ENCODE results near the gene SLC8A2.

The SLC8A2 gene

DNA sequence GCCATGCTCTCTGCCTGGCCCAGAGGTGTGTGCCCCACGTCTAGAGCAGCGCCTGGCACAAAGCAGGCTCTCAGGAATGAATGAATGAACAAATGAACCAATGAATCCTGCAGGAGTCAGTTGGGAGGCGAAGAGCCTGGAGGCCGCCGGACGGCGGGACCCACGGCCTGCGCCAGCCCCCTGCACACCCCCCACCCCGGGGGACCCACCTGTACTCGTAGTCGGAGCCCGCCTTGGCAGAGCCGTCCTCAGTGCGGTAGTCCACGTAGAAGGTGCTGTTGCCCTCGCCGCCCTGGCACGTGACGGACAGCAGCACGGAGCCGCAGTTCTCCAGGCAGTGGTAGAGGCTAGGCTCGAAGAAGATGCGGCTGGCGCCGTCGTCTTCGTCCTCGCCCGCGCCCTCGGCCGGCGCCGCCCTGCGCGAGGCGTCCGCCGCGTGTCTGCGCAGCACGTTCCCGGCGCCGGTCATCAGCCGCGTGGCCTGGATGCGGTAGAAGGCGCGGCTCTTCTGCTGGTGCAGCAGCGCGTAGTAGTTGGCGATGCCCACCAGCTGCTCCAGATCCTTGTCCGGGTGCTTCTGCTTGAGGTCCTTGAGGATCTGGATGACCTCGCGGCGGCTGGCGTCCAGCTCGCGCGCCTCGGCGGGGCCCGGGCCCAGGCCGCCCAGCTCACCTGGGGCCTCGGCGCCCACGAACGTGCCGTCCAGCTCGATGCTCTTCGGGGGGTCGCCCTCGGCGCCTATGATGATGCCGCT lies 14.8 kb downstream of the SLC8A2 start:
- DNase-seq: no peak

DNA sequence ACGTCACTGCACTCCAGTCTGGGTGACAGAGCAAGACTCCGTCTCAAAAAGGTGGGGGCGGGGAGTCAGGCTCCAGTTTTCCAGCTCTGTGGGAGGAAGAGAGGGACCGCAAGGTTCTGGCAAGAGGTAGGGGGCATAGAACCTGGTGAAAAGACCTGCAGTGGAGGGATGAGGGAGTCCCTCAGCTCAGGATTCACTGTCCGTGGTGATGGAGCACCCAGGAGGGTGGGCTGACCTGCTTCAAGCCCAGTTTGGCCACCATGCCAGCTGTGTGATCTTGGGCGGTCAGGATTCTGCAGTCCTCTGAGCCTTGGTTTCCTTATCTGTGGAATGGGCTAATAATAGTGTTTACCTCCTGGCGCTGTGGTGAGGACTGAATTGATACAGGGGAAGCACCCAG lies 21.2 kb downstream of the SLC8A2 start:
- no peak for DNase-seq

DNA sequence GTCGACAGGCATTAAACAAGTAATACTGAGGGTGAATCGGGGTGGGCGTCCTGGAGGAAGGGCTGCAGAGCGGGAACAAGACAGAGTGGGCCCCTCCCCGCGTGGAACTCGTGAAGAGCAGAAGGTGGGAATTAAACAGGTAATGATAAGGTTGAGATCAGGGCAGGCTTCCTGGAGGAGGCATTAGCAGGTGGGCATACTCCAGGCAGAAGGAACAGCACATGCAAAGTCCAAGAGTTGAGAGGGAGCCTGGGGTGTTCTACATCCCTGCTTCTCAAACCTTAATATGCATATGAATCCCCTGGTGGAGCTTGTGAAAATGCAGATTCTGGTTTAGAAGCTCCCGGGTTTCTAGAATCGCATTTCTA lies 23.3 kb downstream of the SLC8A2 start:
- DNase-seq: no peak

DNA sequence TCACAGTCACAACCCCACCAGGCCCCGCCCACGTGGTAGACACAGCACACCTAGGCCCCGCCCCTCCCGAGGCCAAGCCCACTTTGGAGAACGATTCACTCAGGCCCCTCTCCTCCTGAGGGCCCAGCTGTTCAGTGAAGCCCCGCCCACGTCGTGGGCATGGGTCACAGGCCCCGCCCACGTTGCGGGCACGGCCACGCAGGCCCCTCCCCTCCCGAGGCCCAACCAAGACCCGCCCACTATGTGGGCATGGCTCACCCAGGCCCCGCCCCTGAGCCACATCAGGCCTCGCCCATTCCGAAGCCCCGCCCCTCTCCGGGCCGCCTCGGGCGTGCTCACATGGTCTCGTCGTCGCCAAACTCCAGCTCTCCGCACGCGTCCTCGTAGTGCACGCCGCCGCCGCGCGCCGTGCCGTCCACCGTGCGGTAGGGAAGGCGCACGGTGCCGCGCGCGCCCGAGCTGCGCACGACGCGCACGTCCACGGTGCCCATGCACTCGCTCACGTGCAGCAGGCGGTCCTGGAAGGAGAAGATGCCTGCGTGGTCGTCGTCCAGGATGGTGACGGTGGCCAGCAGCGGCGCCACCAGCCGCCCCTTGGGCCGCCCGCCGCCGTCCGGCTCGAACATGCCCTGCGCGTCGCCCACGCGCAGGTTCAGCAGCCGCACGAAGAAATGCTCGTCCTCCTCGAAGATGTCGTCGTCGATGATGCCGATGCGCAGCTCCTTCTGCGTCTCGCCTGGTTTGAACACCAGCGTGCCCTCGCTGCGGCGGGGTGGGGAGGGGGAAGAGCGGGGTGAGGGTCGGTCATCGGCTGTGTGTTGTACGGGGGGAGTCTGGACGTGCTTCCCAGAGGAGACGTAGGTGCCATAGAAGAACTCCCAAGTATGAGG lies 24.0 kb downstream of the SLC8A2 start:
- DNase-seq: peak; percentile 66

DNA sequence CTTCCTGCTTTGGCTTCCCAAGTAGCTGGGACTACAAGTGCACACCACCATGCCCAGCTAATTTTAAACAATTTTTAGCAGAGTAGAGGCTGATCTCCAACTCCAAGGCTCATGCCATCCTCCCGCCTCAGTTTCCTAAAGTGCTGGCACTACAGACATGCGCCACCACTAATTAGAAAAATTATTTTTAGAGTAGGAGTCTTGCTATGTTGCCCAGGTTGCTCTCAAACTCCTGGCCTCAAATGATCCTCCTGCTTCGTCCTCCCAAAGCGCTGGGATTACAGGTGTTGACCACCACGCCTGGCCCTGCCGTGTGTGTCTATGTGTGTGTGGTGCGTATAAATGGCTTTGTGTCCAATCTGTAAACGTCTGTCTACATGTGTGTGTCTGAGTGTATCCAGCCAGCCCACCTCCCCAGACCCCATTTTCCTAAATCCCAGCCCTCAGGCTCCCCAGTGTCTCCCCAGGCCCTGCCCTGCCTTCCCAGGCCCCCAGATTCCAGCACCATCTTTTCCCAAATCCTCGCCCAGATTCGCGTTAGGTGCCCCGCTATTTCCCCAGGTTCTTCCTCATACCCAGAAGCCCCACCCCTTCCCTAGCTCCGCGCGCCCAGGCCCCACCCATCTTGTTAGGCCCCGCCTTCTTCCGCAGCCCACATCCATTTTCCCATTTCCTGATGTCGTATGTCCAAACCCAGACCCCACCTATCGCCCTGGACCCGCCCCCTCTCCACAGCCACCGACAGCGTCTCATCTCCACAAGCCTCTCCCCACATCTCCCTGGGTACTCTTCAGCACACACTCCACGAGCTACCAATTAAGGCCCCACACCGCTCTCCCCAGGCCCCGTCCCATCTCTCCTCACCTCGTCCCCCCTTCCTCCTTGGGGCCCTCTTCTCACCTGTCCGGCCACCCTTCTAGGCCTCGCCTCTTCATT lies 24.9 kb downstream of the SLC8A2 start:
- peak; percentile 36 for DNase-seq

DNA sequence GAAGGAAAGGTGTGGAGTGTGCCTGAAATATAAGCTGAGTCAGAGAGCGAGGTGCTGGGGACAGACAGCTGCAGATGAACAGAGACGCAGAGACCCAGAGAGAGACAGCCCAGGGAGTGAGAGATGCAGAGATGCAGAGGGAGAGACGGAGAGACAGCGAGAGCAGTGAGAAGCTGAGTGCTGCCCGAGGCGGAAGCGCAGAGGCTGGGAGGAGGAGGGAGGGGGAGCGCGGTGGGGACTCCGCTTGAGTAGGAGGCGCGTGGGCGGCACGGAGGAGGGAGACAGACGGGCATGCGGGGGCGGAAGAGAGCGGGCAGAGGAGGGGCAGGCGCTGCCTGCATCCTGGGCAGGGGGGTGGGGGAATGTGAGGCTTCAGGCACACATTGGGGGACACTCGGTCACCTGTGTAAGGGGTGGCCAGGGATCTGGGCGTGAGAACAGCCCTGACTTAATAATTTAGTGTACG lies 25.7 kb downstream of the SLC8A2 start:
- DNase-seq: peak; percentile 67

DNA sequence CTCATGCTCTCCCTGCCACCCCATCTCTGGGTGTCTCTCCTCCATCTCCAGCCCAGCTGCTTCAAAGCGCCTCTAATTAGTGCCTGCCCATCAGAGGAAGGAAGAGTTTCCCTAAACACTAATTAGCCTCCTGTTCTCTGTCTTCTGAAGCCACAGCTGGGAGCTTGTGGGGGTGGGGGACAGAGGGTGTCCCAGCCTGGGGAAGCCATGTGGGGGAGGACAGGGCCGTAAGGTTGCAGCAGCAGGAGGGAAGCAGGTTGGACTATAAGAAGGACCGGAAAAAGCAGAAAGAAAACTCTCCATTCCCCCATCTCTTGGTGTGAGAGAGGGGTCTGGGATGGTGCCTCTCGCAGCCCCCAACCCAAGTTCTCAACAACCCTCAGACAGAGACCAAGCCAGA lies 26.2 kb downstream of the SLC8A2 start:
- no peak for DNase-seq

DNA sequence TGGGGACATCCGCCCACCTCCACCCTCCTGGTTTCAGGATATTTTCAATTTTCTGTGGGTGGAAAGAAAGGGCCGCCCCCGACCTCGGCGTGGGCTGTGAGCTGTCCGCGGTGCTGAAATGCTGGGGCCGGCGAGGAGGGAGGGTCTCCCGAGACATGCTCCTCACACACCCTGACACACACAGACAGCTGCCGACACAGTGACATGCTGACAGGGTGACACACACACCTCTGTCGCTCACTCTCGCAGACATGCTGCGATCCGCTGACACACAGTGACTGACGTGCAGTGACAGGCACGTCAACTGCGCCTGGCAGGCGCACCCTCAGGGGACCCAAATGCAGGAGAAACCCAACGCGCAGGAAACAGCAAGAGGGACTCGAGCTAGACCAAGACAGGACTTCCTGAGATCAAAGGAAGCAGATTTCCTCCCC lies 27.3 kb downstream of the SLC8A2 start:
- DNase-seq: peak; percentile 33

DNA sequence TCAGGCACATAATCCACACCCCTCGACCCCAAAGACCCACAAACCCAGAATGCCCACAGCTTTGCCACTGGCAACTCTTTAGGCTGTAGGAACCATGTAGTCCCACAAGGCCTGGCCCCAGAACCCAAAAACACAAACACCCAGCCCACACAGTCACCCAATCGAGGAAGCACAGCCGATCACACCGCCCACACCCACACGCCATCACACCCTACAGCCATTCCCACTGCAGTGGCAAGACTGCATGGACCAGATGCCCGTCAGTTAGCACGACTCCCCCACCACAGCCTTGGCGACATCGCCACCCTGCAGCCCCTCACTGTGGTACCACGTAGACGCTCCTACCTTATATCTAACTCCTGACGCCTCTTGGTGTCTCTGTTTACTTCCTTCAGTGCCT lies 28.4 kb downstream of the SLC8A2 start:
- DNase-seq: no peak

DNA sequence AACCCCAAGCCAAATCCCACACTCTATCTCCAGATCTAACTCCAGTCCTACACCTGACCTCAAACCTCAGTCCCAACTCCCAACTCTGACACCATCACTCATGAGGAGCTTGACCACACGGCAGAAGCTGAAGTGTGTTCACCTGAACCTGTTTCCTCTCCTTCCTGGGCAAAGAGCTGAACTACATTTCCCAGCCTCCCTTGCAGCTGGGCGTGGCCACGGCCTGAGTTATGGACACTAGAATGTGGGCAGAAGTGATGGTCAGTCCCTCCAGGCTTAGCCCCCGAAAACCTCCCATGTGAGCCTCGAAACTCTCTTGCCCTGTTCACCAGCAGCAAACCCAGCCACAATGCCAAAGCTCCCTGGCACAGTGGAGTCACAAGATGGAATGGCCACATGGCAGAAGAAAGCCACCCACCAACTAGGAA lies 32.9 kb downstream of the SLC8A2 start:
- DNase-seq: no peak

DNA sequence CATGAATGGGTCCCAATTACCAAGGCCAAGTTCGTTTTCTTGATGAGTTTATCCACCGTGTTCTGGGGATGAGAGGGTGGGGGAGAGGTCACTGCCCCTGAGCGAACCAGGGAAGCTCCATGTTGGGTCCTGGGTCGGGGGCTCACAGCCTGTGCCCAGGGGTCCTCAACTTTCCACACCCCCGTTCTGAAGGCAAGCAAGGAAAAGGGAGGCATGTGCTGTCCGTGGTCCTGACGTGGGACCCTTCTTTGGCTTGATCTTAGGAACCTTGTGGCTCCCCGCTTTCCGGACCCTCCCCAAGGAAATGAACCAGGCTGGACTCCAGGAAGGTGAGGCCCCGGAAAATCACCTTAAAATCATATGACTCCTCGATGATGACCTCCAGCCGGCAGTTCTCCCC lies 34.2 kb downstream of the SLC8A2 start:
- DNase-seq: no peak

DNA sequence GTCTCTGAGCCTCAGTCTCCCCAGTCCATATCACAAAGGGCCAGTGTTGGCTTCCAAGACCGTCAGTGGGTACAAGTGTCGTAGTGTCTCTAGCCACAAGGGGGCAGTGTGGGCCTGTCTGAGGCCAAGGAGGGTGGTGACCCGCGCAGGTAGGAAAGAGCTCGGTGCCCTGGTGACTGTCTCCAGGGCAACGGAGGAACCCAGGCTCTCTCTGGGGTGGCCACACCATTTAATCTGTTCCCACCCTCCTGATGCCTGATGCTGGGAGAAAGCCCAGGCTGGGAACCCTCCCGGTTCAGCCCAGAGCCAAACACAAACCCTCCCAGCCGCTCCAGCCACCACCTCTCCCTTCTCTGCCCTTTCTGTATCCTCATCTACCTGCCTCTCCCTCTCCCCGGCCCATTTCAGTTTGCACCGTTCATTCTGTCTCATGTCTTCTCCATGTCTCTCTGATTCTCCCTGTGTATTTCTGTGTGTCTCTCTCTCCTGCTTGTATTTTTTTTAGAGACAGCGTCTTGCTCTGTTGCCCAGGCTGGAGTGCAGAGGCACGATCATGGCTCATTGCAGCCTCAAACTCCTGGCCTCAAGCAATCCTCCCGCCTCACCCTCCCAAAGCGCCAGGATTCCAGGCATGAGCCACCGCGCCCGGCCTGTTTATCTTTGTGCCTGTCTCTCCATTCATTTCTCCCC lies 34.8 kb downstream of the SLC8A2 start:
- DNase-seq: peak; percentile 81

DNA sequence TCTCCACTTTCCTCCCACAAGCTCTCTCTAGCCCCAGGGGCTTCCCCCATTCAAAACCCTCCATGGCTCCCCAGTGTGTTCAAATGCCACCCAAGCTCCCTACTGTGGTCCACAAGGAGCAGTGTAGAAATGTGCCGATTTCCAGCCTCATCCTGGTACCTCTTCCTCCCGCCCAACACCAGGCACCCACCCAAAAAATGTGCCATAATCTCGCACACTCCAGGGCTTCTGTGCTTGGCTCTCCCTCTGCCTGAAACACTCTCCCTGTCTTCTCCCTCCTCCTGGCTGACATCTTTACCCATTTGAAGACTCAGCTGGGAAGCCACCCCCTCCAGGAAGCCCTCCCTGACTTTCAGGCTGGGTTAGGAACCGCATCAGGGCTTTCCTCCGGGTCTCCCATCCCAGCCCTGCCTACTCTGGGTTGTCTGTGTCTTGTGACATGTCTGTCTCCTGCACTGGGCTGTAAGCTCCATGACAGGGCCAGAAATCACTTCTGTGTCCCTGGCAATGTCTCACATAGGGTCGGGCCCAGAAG lies 35.7 kb downstream of the SLC8A2 start:
- no peak for DNase-seq

DNA sequence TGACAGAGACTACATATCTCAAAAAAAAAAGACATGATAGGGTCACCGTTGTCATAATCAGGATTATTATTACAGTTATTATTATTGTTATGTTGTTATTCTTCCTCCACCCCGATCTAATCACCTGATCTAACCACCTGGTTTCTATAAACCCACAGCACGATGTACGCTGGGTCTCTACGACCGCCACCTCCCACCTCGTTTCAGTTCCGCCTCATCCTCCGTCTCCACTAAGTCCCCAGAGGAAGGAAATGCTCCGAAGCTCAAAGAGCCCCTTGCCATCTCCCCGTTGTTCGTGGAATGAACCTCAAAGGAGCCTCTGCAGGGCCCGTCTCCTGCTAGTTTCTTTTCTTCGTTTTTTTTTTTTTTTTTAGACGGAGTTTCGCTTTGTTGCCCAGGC lies 36.5 kb downstream of the SLC8A2 start:
- no peak for DNase-seq

DNA sequence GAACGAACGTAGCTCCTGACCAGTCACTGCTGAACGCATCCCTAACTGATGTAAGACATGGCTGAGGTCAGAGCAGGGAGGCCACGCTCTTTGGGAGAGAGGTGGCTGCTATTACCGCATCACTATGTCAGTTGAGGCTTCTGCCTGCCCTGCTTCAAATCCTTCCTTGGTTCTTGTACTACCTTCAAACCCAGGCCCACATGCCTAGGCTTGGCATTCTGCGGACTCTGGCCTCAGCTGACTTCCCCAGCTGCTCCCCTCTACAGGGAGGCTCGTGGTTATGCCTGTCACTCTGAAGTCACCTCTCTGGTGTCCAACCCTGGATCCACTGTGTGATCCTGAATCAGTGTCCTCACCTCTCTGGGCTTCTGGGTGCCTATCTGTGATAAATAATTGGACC lies 37.6 kb downstream of the SLC8A2 start:
- DNase-seq: no peak

DNA sequence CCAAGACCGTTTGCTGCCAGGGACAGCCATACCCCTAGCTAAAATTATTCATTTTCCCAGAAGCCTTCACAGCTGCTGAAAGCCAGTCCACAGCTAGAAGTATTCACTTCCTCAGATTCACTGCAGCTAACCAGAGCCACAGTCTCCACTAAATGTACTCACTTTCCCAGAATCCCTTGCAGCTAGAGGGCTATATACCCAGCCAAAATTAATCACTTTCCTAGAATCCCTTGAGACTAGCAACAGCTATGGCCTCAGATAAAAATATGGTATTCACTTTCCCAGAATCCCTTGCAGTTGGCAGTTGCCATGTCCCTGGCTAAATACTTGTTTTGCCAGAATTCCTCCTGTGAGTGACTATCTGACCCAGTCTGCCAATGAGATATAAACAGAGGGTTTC lies 38.6 kb downstream of the SLC8A2 start:
- no peak for DNase-seq

DNA sequence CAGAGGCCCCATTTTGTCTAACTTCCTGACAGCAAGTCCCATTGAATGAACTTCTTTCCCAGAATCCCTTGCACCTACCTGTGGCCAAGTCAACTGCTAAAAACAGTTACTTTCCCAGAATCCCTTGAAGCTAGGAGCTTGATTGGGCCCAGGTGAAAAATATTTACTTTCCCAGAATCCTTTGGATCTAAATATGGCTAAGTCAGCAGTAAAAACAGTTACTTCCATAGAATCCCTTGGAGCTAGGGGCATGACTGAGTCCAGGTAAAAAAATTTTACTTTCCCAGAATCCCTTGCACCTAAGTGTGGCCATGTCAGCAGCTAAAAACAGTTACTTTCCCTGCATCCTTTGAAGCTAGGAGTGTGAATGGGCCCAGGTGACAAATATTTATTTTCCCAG lies 39.2 kb downstream of the SLC8A2 start:
- DNase-seq: no peak

DNA sequence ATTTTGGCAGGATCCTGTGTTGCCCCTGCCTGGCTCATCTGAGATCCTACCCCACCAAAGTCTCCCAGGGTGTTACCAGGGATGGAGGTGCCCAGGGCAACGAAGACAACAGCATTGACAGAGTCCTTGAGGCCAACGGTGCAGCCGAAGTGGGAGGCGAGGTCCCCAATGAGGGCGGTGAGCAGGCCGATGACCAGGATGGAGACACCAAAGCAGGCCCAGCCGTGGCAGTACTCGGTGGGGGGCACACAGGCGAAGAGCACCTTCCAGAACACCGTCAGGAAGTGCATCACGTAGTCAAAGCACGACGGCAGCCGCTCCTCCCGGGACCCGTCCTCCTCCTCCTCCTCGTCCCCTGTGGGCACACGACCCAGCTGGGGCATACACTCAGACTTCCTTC lies 39.6 kb downstream of the SLC8A2 start:
- DNase-seq: no peak

DNA sequence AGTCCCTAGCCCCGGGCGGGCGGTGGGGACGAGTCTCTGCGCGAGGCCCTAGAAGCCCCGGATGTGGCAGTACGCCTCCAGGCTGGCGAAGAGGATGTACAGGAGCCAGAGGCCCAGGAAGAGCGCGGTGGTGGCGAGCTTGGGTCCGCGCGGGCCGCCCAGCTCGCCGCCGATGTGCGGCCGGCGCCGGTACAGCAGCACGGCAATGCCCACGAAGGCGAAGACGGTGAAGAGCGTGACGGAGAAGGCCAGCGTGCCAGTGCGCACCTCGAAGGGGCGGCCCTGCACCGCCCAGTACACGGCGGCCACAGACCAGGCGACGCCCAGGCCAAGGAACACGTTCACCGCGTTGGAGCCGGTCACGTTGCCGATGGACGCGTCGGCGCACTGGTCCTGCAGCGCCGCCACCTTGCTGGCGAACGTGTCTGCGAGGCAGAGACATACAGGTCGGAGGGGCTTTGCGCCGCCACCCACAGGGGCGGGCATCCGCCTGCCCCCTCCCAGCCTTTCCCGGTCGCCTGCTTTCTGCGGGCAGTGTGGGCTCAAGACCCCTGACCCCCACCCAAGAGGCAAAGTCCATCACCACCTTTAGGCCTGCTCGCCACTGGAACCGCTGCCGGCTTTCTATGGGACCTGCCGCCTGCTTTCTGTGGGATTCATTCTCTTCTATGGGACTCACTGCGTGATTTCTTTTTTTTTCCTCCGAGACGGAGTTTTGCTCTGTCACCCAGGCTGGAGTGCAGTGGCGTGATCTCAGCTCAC lies 41.5 kb downstream of the SLC8A2 start:
- no peak for DNase-seq

DNA sequence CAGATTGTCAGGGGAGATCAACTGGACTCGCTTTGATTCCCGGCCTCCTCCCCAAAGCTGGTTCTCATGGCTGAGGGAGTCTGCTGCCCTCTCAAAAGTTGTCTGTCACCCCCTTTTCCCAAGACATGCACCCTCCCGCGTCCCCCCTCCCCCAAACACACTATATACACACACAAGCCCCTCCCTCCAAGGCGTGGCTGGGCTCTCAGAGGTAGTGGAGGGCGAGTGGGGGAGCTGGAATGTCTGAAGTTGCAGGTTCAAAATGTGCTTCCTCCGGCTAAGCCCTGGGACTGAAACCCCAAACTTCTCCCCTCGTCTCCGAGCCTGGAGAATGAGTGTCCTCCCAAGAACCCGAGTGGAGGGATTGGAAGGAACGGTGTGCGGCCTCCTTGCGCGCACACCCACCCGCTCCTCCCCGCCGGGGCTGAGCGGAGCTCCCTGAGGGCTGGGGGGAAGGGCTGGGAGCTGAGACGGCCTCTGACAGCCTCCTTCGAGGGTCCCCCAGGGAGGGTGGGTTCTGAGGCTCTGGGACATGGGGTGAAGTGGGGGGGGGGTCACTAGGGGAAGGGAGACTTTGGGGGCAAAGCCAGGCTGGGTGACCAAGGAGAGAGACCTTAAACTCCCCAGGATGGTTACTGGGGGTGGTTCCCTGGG lies 42.4 kb downstream of the SLC8A2 start:
- no peak for DNase-seq

All from activated naive CD4-positive, alpha-beta T cell treated with anti-CD3 and anti-CD28 coated beads, Interleukin-2, amount 50 U/mL, for 16 hours (primary cell).